MCF 10A (cell line): Measurements from ENCODE around the gene AXL. TPM values are rescaled to one million over a fixed set of nuclear protein-coding genes. Genes with fewer than 3 reads are reported as not detected.

Source experiments
- BruUV-seq: library from RNA; stranded (reverse); fragments of 400-500 nt; replicated peaks from 2 replicates; lab custom pipeline; 2021; lab: Mats Ljungman, UMichigan
- CTCF ChIA-PET: fragments of 300-600 bp; sonication (Branson Sonifier 250); formaldehyde crosslinking; extraction: SDS; loops from one replicate; lab custom pipeline; 2021; ENCODE audit warnings: antibody characterized with exemption, inconsistent platforms; lab: Yijun Ruan, JAX
- POLR2A ChIA-PET: fragments of 300-600, 350-650 bp; sonication (Branson Sonifier 250); formaldehyde crosslinking; extraction: SDS; loops from one replicate; lab custom pipeline; 2020; ENCODE audit warnings: antibody characterized with exemption, inconsistent platforms; lab: Yijun Ruan, JAX
- DNase-seq: peaks from one replicate; pipeline ENCODE4 v3.0.0-alpha.2; 2018; ENCODE audit not compliant: unreplicated experiment
- H3K27ac Mint-ChIP-seq: one replicate; pipeline ENCODE4 v1.8.0; 2022; ENCODE audit warnings: mild to moderate bottlenecking, low read depth, mixed read lengths; ENCODE audit not compliant: unreplicated experiment
- H3K27me3 Mint-ChIP-seq: one replicate; pipeline ENCODE4 v1.8.0; 2022; ENCODE audit warnings: mixed read lengths; ENCODE audit not compliant: insufficient read depth, unreplicated experiment
- H3K36me3 Mint-ChIP-seq: one replicate; pipeline ENCODE4 v1.8.0; 2022; ENCODE audit warnings: mild to moderate bottlenecking, moderate library complexity, mixed read lengths; ENCODE audit not compliant: insufficient read depth, unreplicated experiment
- H3K4me1 Mint-ChIP-seq: one replicate; pipeline ENCODE4 v1.8.0; 2022; ENCODE audit warnings: mixed read lengths; ENCODE audit not compliant: insufficient read depth, unreplicated experiment
- H3K4me3 Mint-ChIP-seq: one replicate; pipeline ENCODE4 v1.8.0; 2022; ENCODE audit warnings: mild to moderate bottlenecking, moderate library complexity, mixed read lengths; ENCODE audit not compliant: unreplicated experiment
- H3K9me3 Mint-ChIP-seq: one replicate; pipeline ENCODE4 v1.8.0; 2022; ENCODE audit warnings: mixed read lengths; ENCODE audit not compliant: unreplicated experiment
- CTCF ChIP-seq: fragments of 200-600 bp; IDR thresholded peaks from one replicate; pipeline ENCODE4 v1.8.0; 2022; ENCODE audit warnings: antibody characterized with exemption, mild to moderate bottlenecking; ENCODE audit not compliant: unreplicated experiment
- intact Hi-C: fragments of 100-400 bp; cut with micrococcal nuclease; formaldehyde crosslinking; loops from 2 replicates; pipeline ENCODE4 v1.14.1; 2022
- total RNA-seq: library from RNA; stranded (reverse); gene quantifications from 2 replicates; pipeline ENCODE4 v1.2.3, GENCODE V29; 2022

Gene AXL
- total RNA-seq, 1 experiment from 2014 or later, result 165 TPM

GRCh38 chr19:41189425-41190065 is 29.5 kb upstream of the AXL start:
- H3K27ac Mint-ChIP-seq, result no peak overlapping the region
- H3K4me1 Mint-ChIP-seq, result no peaks in the 10 kb centered on the region
- TF ChIP-seq CTCF, result no peak
- intact Hi-C loops, result no loop called here
- H3K36me3 Mint-ChIP-seq, result no peaks in the 10 kb centered on the region
- BruUV-seq, result no TSS peak
- no peaks in the 10 kb centered on the region for H3K9me3 Mint-ChIP-seq
- ChIA-PET POLR2A (interaction anchor here (0.7 kb wide), 1 partner anchor 1186 kb away, joined by 3 read pairs; no protein-coding TSS in a partner anchor), CTCF (no interaction called here)
- DNase-seq, result no peak
- H3K27me3 Mint-ChIP-seq, result peaks cover 48% of the 10 kb centered on the region
- H3K4me3 Mint-ChIP-seq, result no peak overlapping the region

GRCh38 chr19:41192574-41193429 is 26.2 kb upstream of the AXL start, which contains the start of gene CYP2S1:
Gene CYP2S1 (plus strand): TSS chr19:41193219. CDS start chr19:41193265, 46 bp downstream.
- Mint-ChIP-seq H3K27ac (no peak within 1 kb of the TSS), H3K9me3 (no peaks in the 10 kb centered on the region), H3K4me1 (no peaks in the 10 kb centered on the region), H3K36me3 (no peaks in the 10 kb centered on the region), H3K4me3 (no peak within 1 kb of the TSS), H3K27me3 (peaks cover 36% of the 10 kb centered on the region)
- TF ChIP-seq CTCF, result no peak
- ChIA-PET CTCF (interaction anchor here (0.7 kb wide), 1 partner anchor 531 kb away, joined by 3 read pairs; no protein-coding TSS in a partner anchor), POLR2A (interaction anchor here (0.7 kb wide), 1 partner anchor 384 kb away, joined by 3 read pairs; no protein-coding TSS in a partner anchor)
- DNase-seq, result no peak
- intact Hi-C loops, result no loop called here
- BruUV-seq, result no TSS peak

- H3K36me3 Mint-ChIP-seq, result no peaks in the 10 kb centered on the region
- H3K9me3 Mint-ChIP-seq, result no peaks in the 10 kb centered on the region
- BruUV-seq, result no TSS peak
- intact Hi-C loops, result no loop called here
- H3K4me3 Mint-ChIP-seq, result no peak overlapping the region
- H3K4me1 Mint-ChIP-seq, result peaks cover under 1% of the 10 kb centered on the region
- CTCF ChIA-PET, result interaction anchor here (0.7 kb wide), 1 partner anchor 64 kb away, joined by 5 read pairs; no protein-coding TSS in a partner anchor
- H3K27me3 Mint-ChIP-seq, result peaks cover 42% of the 10 kb centered on the region
- TF ChIP-seq CTCF, result no peak
- POLR2A ChIA-PET, result interaction anchor here (0.7 to 1.0 kb wide), 3 partner anchors 70 to 394 kb away, joined by 3 read pairs; no protein-coding TSS in a partner anchor
- no peak overlapping the region for H3K27ac Mint-ChIP-seq
- no peak for DNase-seq
These were observed 25.4 kb upstream of the AXL start for GRCh38 chr19:41193430-41194156.
